Stomach smooth muscle (tissue), 2 donors: ENCODE measurements around the gene PSMC5.

Experiments
- H3K27ac ChIP-seq: one replicate; pipeline ENCODE4 v1.7.0; 2013; ENCODE audit warnings: mild to moderate bottlenecking, low read length, inconsistent platforms
- H3K27me3 ChIP-seq, 2 donors: one replicate each; pipeline ENCODE4 v1.7.0; 2013; ENCODE audit warnings: low read length in 2 of 2; ENCODE audit not compliant: insufficient read depth in 2 of 2, control insufficient read depth in 1 of 2
- H3K36me3 ChIP-seq, 2 donors: one replicate each; pipeline ENCODE4 v1.7.0; 2013; ENCODE audit warnings: low read length in 2 of 2; ENCODE audit not compliant: control insufficient read depth in 2 of 2, insufficient read depth in 2 of 2
- H3K4me1 ChIP-seq: one replicate; pipeline ENCODE4 v1.7.0; 2013; ENCODE audit warnings: low read length; ENCODE audit not compliant: control insufficient read depth, insufficient read depth
- H3K4me3 ChIP-seq, 2 donors: one replicate each; pipeline ENCODE4 v1.7.0; 2013; ENCODE audit warnings: low read length in 2 of 2
- H3K9ac ChIP-seq, 2 donors: one replicate each; pipeline ENCODE4 v1.7.0; 2013; ENCODE audit warnings: low read length in 2 of 2, mild to moderate bottlenecking in 1 of 2
- H3K9me3 ChIP-seq, 2 donors: one replicate each; pipeline ENCODE4 v1.7.0; 2013; ENCODE audit warnings: low read length in 2 of 2; ENCODE audit not compliant: control insufficient read depth in 2 of 2
- donor health status: healthy.
- donor health status: Pancreatic carcinoma.

Gene PSMC5

GRCh38 chr17:63820963-63821561 lies 6.2 kb upstream of the PSMC5 start:
- H3K9me3 ChIP-seq, result no peaks in the 10 kb centered on the region
- no peak overlapping the region for H3K27ac ChIP-seq
- no peaks in the 10 kb centered on the region for H3K27me3 ChIP-seq
- H3K9ac ChIP-seq, result no peak overlapping the region
- H3K4me1 ChIP-seq, result peaks cover 8% of the 10 kb centered on the region
- no peak overlapping the region for H3K4me3 ChIP-seq
- peaks cover 76 to 78% of the 10 kb centered on the region in 2 donors for H3K36me3 ChIP-seq

- no peaks in the 10 kb centered on the region for H3K9me3 ChIP-seq
- H3K9ac ChIP-seq, result no peak overlapping the region
- no peak overlapping the region for H3K4me3 ChIP-seq
- H3K27me3 ChIP-seq, result no peaks in the 10 kb centered on the region
- H3K4me1 ChIP-seq, result peaks cover 15% of the 10 kb centered on the region
- H3K27ac ChIP-seq, result no peak overlapping the region
- peaks cover 69 to 73% of the 10 kb centered on the region in 2 donors for H3K36me3 ChIP-seq
Observed at GRCh38 chr17:63821804-63822203, 5.4 kb upstream of the PSMC5 start.

GRCh38 chr17:63822537-63822936 lies 4.7 kb upstream of the PSMC5 start:
- H3K9ac ChIP-seq, result no peak overlapping the region
- H3K27ac ChIP-seq, result no peak overlapping the region
- H3K27me3 ChIP-seq, result no peaks in the 10 kb centered on the region
- peaks cover 16% of the 10 kb centered on the region for H3K4me1 ChIP-seq
- H3K9me3 ChIP-seq, result no peaks in the 10 kb centered on the region
- no peak overlapping the region for H3K4me3 ChIP-seq
- H3K36me3 ChIP-seq, result peaks cover 62 to 69% of the 10 kb centered on the region in 2 donors

GRCh38 chr17:63823659-63824331 lies 3.4 kb upstream of the PSMC5 start:
- H3K27me3 ChIP-seq, result no peaks in the 10 kb centered on the region
- peaks cover 26% of the 10 kb centered on the region for H3K4me1 ChIP-seq
- no peak overlapping the region for H3K9ac ChIP-seq
- no peaks in the 10 kb centered on the region for H3K9me3 ChIP-seq
- no peak overlapping the region for H3K27ac ChIP-seq
- no peak overlapping the region for H3K4me3 ChIP-seq
- H3K36me3 ChIP-seq, result peaks cover 54 to 57% of the 10 kb centered on the region in 2 donors

GRCh38 chr17:63824362-63824761 lies 2.9 kb upstream of the PSMC5 start:
- Histone ChIP-seq H3K4me1 (peaks cover 29% of the 10 kb centered on the region), H3K9ac (no peak overlapping the region), H3K4me3 (no peak overlapping the region), H3K9me3 (no peaks in the 10 kb centered on the region), H3K36me3 (peaks cover 53 to 57% of the 10 kb centered on the region in 2 donors), H3K27ac (peak overlapping the region; percentile 18), H3K27me3 (no peaks in the 10 kb centered on the region)

- Histone ChIP-seq H3K9ac (peak overlapping the region; percentile 82 to 86), H3K4me1 (peaks cover 30% of the 10 kb centered on the region), H3K36me3 (peaks cover 63 to 64% of the 10 kb centered on the region in 2 donors), H3K27ac (peak overlapping the region; percentile 87), H3K9me3 (no peaks in the 10 kb centered on the region), H3K27me3 (no peaks in the 10 kb centered on the region), H3K4me3 (peak overlapping the region; percentile 85 to 96)
Observed at GRCh38 chr17:63826468-63827001, 696 bp upstream of the PSMC5 start.

- H3K9ac ChIP-seq, result peak overlapping the region; percentile 82 to 86
- H3K9me3 ChIP-seq, result no peaks in the 10 kb centered on the region
- H3K4me1 ChIP-seq, result peaks cover 30% of the 10 kb centered on the region
- H3K27me3 ChIP-seq, result no peaks in the 10 kb centered on the region
- peak overlapping the region; percentile 85 to 96 for H3K4me3 ChIP-seq
- peak overlapping the region; percentile 87 for H3K27ac ChIP-seq
- peaks cover 63 to 64% of the 10 kb centered on the region in 2 donors for H3K36me3 ChIP-seq
Observed at GRCh38 chr17:63827801-63828221, 580 bp downstream of the PSMC5 start.

GRCh38 chr17:63828936-63829335 lies 1.7 kb downstream of the PSMC5 start:
- no peak overlapping the region for H3K9ac ChIP-seq
- H3K4me3 ChIP-seq, result no peak overlapping the region
- H3K27me3 ChIP-seq, result no peaks in the 10 kb centered on the region
- H3K27ac ChIP-seq, result peak overlapping the region; percentile 87
- H3K9me3 ChIP-seq, result no peaks in the 10 kb centered on the region
- H3K36me3 ChIP-seq, result peaks cover 65 to 66% of the 10 kb centered on the region in 2 donors
- H3K4me1 ChIP-seq, result peaks cover 30% of the 10 kb centered on the region

- peak overlapping the region; percentile 1 for H3K27ac ChIP-seq
- H3K9me3 ChIP-seq, result no peaks in the 10 kb centered on the region
- peaks cover 36% of the 10 kb centered on the region for H3K4me1 ChIP-seq
- no peak overlapping the region for H3K4me3 ChIP-seq
- peaks cover 62 to 64% of the 10 kb centered on the region in 2 donors for H3K36me3 ChIP-seq
- H3K9ac ChIP-seq, result no peak overlapping the region
- no peaks in the 10 kb centered on the region for H3K27me3 ChIP-seq
Observed at GRCh38 chr17:63830278-63830677, 3.0 kb downstream of the PSMC5 start.

GRCh38 chr17:63830904-63831491 lies 3.8 kb downstream of the PSMC5 start:
- no peak overlapping the region for H3K27ac ChIP-seq
- peaks cover 56 to 67% of the 10 kb centered on the region in 2 donors for H3K36me3 ChIP-seq
- H3K9ac ChIP-seq, result no peak overlapping the region
- no peaks in the 10 kb centered on the region for H3K9me3 ChIP-seq
- H3K27me3 ChIP-seq, result no peaks in the 10 kb centered on the region
- H3K4me1 ChIP-seq, result peaks cover 28% of the 10 kb centered on the region
- H3K4me3 ChIP-seq, result no peak overlapping the region
